Testis (tissue), 3 donors: Measurements from ENCODE around the gene KIF6. TPM values are rescaled to one million over a fixed set of nuclear protein-coding genes. Genes with fewer than 3 reads are reported as not detected.
A peak's percentile ranks its signal among the peaks of the same experiment; 100 is the strongest.

Experiments used
- DNase-seq: peaks from one replicate; pipeline ENCODE4 v3.0.0-alpha.2; 2019
- H3K27ac ChIP-seq, 2 donors: fragments of 200-600 bp; sonication (generic); one replicate each; pipeline ENCODE4 v1.5.1; 2019
- H3K27me3 ChIP-seq: fragments of 200-600 bp; sonication (generic); one replicate; pipeline ENCODE4 v1.5.1; 2019
- H3K36me3 ChIP-seq: fragments of 200-600 bp; sonication (generic); one replicate; pipeline ENCODE4 v1.5.1; 2017; ENCODE audit warnings: low read depth; ENCODE audit errors: missing control alignments
- H3K4me1 ChIP-seq: fragments of 200-600 bp; sonication (generic); one replicate; pipeline ENCODE4 v1.5.1; 2019
- H3K4me3 ChIP-seq, 2 donors: fragments of 200-600 bp; sonication (generic); one replicate each; pipeline ENCODE4 v1.5.1; 2017 to 2019
- H3K9me3 ChIP-seq: fragments of 200-600 bp; sonication (generic); one replicate; pipeline ENCODE4 v1.5.1; 2017
- POLR2A ChIP-seq: fragments of 450-650 bp; IDR thresholded peaks from one replicate; pipeline ENCODE4 v1.6.1; 2017; ENCODE audit warnings: antibody characterized with exemption, mild to moderate bottlenecking, moderate library complexity
- WGBS, 2 donors: methylation state at CpG; one replicate each; pipeline ENCODE4 v1.1.5; 2018; 5-methylcytosine and 5-hydroxymethylcytosine counted together
- intact Hi-C: fragments of 100-400 bp; cut with DNase I; formaldehyde crosslinking; loops from one replicate; pipeline ENCODE4 v1.15.1; 2023; ENCODE audit warnings: low total_unique reads
- polyA plus RNA-seq: library from polyadenylated mRNA; stranded (reverse); fragments of 350-450 nt; fragmentation: Illumina TruSeq; extraction: RNeasy Lipid Tissue Mini Kit (QIAGEN cat#74804); gene quantifications from one replicate; pipeline ENCODE4 v1.2.3, GENCODE V29; 2014; ENCODE audit warnings: low read depth, low replicate concordance; ENCODE audit not compliant: insufficient read depth
- total RNA-seq, 2 donors: library from RNA; depleted of rRNA; stranded (reverse); fragments of >200 nt; gene quantifications; one replicate each; pipeline ENCODE4 v1.2.3, GENCODE V29; 2016
- TF ChIP-seq, protein P1 (sequence below), 3 experiments: fragments of 450-650 bp in 2 of 3; fragments of 200-600 bp in 1 of 3; sonication (generic) in 1 of 3; IDR thresholded peaks; one replicate each; pipeline ENCODE4 v1.5.1; 2016 to 2019; ENCODE audit warnings: antibody characterized with exemption in 3 of 3, mild to moderate bottlenecking in 2 of 3, moderate library complexity in 1 of 3

KIF6 gene
- total and polyA plus RNA-seq, 3 donors from 2014 or later: 4.2 to 12.0 (median 6.3) TPM

DNA sequence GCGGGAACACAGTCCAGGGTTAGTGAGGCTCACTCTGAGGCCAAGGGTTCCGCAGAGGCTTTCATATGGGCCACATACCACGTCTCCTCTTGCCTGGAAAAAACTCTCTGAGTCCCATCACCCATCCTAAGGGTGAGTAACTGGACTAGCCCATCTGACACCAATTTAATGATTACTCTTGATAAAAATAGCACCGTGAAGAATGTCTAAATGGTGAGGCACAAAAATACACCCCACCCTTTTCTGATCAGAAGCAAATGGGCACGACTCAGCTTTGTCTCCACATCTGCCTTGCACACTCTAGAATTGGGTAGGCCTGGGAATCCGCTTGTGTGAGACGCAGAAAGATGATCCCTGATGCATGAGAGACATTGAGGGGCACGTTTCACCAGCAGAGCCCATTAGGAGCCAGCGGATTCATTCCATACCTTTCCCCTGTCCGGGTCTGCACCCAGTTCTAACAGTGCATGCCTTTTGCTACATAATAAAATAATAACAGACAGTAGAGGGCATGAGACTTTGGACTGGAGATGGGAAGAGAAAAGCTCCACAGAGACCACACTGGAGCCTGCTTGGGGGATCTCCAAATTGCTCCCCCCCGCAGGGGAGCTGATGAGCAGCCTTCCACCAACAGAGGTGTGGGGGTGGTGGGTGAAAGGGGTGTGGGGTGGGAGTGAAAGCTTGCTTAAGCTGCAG lies 292.7 kb downstream of the KIF6 start:
- no peak overlapping the region for H3K27ac ChIP-seq
- TF ChIP-seq POLR2A: no peak
- TF ChIP-seq, protein P1, sequence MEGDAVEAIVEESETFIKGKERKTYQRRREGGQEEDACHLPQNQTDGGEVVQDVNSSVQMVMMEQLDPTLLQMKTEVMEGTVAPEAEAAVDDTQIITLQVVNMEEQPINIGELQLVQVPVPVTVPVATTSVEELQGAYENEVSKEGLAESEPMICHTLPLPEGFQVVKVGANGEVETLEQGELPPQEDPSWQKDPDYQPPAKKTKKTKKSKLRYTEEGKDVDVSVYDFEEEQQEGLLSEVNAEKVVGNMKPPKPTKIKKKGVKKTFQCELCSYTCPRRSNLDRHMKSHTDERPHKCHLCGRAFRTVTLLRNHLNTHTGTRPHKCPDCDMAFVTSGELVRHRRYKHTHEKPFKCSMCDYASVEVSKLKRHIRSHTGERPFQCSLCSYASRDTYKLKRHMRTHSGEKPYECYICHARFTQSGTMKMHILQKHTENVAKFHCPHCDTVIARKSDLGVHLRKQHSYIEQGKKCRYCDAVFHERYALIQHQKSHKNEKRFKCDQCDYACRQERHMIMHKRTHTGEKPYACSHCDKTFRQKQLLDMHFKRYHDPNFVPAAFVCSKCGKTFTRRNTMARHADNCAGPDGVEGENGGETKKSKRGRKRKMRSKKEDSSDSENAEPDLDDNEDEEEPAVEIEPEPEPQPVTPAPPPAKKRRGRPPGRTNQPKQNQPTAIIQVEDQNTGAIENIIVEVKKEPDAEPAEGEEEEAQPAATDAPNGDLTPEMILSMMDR (IDR thresholded peaks at IDR 0.05): no peak
- H3K4me1 ChIP-seq: no peaks in the 10 kb centered on the region
- H3K9me3 ChIP-seq: no peaks in the 10 kb centered on the region
- 91 to 92% methylated on average over 11 of the region's 11 CpGs for WGBS, 2 donors
- no peak for DNase-seq
- H3K36me3 ChIP-seq: no peaks in the 10 kb centered on the region
- intact Hi-C loops: no loop called here
- H3K27me3 ChIP-seq: no peaks in the 10 kb centered on the region
- H3K4me3 ChIP-seq: no peak overlapping the region

DNA sequence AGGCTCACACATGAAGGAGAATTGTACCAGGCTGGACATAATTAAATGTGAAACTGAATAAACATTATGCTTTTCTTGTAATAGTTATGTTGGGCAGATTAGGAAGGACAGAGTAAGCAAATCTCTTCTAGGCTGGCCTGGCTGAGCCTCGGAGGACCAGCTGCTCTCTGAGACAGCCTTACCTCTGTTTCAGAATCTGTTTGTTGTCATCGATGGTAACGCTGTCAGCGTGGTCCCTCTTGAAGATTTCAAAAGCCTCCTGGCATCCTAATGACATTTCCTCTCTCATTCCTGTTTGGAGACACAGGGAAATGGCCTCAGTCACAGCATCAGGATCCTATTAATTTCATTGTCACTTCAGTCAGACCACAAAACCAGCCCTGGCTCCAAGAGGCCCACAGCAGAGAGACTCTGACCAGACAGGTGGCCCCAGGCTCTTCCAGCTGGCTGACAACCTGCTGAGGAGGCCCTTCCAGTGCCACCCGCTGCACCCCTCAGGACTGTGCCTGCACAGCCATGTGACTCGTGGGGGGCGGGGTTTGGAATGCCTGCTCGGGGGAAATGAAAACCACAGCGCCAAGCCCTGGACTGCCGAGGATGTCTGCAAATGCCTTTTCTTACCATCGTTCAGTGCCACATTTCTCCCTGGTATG lies 294.2 kb downstream of the KIF6 start:
- TF ChIP-seq, protein P1 (IDR thresholded peaks at IDR 0.05): no peak
- TF ChIP-seq POLR2A: no peak
- Histone ChIP-seq H3K4me3 (no peak overlapping the region), H3K27ac (no peak overlapping the region), H3K4me1 (no peaks in the 10 kb centered on the region), H3K36me3 (no peaks in the 10 kb centered on the region), H3K27me3 (no peaks in the 10 kb centered on the region), H3K9me3 (no peaks in the 10 kb centered on the region)
- 64 to 74% methylated on average over 11 of the region's 11 CpGs for WGBS, 2 donors
- DNase-seq: peak; percentile 33
- intact Hi-C loops: no loop called here

DNA sequence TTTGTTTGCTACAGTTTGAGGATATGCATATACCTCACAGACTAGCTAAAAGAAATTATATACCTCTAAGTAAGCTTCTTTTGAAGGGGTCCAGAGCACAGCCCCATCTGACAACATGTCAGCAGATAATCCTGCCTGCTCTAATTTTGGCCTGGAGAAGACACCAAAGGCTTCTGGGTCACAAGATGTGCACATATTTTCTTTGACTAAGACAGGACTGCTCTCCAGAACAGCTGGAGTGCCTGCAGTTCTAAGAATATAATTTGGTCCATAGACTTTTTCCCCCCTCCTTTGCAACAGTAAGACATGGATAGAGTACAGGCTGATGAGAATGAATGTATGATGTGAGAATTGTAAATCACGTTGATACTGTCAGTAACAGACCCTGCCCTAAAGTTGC lies 294.8 kb downstream of the KIF6 start:
- Histone ChIP-seq H3K36me3 (no peaks in the 10 kb centered on the region), H3K27me3 (no peaks in the 10 kb centered on the region), H3K4me3 (no peak overlapping the region), H3K27ac (no peak overlapping the region), H3K9me3 (no peaks in the 10 kb centered on the region), H3K4me1 (no peaks in the 10 kb centered on the region)
- no peak for DNase-seq
- intact Hi-C loops: no loop called here
- TF ChIP-seq, protein P1 (IDR thresholded peaks at IDR 0.05): no peak
- TF ChIP-seq POLR2A: no peak
- 71 to 78% methylated on average over 1 of the region's 1 CpG for WGBS, 2 donors

DNA sequence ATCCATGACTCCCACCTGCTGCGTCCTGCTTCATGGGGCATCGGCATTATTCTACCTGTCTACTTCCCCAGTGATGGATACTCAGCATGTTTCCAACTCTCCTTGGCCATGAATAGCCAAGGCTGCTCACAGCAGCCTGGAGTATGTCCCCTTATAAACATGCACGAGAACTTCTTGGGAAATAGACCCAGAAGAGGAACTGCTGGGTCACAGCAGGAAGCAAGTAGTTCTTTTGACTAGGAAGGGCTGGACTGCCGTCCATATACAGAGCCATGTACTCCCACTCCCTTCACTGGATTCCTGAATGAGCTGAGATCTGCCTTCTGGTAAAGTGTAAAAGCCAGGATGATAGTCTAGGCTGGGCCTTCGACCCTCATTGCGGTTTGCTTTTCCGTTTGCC lies 296.4 kb downstream of the KIF6 start:
- H3K4me3 ChIP-seq: no peak overlapping the region
- H3K4me1 ChIP-seq: no peaks in the 10 kb centered on the region
- DNase-seq: no peak
- H3K9me3 ChIP-seq: no peaks in the 10 kb centered on the region
- intact Hi-C loops: no loop called here
- H3K36me3 ChIP-seq: no peaks in the 10 kb centered on the region
- TF ChIP-seq, protein P1 (IDR thresholded peaks at IDR 0.05): no peak
- no peaks in the 10 kb centered on the region for H3K27me3 ChIP-seq
- H3K27ac ChIP-seq: no peak overlapping the region
- 91 to 93% methylated on average over 7 of the region's 7 CpGs for WGBS, 2 donors

DNA sequence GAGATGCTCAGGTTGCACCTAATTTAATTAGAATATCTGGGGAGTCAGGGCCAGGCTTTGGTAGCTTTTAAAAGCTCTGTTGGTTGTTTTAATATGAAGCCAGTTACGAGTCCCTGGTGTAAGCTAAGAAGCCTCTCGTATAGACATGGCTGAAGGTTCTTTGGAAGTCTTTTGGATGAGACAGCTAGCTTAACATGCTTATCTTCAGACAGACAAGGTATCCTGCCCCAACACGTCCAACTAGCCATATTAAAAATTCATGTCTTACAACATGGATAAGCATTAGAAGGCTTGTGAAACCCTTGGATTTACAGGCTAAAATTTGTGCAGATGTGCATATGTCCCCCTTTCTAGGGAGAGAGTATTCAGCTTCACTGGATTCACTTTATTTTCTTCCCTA lies 297.1 kb downstream of the KIF6 start:
- no peak for TF ChIP-seq POLR2A
- TF ChIP-seq, protein P1 (IDR thresholded peaks at IDR 0.05): no peak
- intact Hi-C loops: no loop called here
- no peaks in the 10 kb centered on the region for H3K4me1 ChIP-seq
- no peaks in the 10 kb centered on the region for H3K36me3 ChIP-seq
- H3K4me3 ChIP-seq: no peak overlapping the region
- no peak overlapping the region for H3K27ac ChIP-seq
- H3K9me3 ChIP-seq: no peaks in the 10 kb centered on the region
- 93 to 94% methylated on average over 3 of the region's 3 CpGs for WGBS, 2 donors
- H3K27me3 ChIP-seq: no peaks in the 10 kb centered on the region
- no peak for DNase-seq
